HL-60 (cell line): ENCODE measurements around the gene WRAP73.

Experiments
- POLR2AphosphoS5 ChIP-seq: IDR thresholded peaks from 2 replicates; pipeline ENCODE4 v1.6.1; 2012; ENCODE audit warnings: low read depth
- SPI1 ChIP-seq: IDR thresholded peaks from 2 replicates; pipeline ENCODE4 v1.6.1; 2012; ENCODE audit warnings: low read depth, mild to moderate bottlenecking, borderline replicate concordance
- TF ChIP-seq, protein P1 (sequence below): IDR thresholded peaks from one replicate; pipeline ENCODE4 v1.5.1; 2011; ENCODE audit warnings: low read length, control low read depth, inconsistent platforms; ENCODE audit not compliant: insufficient read depth
- TF ChIP-seq, protein P2 (sequence below): IDR thresholded peaks from 2 replicates; pipeline ENCODE4 v1.6.1; 2012; ENCODE audit warnings: low read depth; ENCODE audit not compliant: insufficient replicate concordance

DNA sequence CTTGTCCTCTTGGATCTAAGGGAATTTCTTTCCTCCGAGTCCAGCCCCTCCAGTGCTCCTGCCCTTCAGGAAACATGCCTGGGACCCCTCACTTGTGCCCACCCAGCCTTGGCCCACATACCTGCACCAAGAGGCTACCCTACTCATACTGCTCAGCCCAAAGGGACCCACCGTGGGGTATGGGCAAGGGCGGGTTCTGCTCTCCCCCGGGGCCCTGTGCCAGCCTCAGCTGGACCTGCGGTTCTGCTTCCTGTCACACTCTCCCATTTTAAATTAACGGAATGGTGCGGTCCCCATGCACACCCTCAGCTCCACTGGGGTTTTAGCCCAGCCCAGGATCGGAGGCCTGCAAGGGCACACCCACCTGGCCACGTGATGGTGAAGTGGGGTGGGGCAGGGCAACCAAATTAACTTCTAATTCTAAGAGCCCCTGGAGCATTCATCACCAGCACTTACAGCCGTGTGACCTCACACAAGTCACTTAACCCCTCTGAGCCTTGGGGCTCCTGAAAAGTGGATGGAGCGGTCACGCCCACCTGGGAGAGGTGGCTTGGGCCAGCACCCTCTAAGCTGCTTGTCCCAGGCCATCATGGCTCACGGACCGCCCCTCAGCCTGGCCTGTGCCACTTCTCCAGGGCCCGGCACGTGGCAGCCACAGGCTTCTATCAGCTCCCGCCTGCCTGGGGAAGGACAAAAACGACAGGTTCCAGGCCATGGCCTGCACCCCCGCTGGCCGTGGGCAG, 30.8 kb upstream of the WRAP73 start:
- TF ChIP-seq, protein P1, sequence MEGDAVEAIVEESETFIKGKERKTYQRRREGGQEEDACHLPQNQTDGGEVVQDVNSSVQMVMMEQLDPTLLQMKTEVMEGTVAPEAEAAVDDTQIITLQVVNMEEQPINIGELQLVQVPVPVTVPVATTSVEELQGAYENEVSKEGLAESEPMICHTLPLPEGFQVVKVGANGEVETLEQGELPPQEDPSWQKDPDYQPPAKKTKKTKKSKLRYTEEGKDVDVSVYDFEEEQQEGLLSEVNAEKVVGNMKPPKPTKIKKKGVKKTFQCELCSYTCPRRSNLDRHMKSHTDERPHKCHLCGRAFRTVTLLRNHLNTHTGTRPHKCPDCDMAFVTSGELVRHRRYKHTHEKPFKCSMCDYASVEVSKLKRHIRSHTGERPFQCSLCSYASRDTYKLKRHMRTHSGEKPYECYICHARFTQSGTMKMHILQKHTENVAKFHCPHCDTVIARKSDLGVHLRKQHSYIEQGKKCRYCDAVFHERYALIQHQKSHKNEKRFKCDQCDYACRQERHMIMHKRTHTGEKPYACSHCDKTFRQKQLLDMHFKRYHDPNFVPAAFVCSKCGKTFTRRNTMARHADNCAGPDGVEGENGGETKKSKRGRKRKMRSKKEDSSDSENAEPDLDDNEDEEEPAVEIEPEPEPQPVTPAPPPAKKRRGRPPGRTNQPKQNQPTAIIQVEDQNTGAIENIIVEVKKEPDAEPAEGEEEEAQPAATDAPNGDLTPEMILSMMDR, result no peak
- TF ChIP-seq POLR2AphosphoS5 (no peak), SPI1 (no peak)
- TF ChIP-seq, protein P2, sequence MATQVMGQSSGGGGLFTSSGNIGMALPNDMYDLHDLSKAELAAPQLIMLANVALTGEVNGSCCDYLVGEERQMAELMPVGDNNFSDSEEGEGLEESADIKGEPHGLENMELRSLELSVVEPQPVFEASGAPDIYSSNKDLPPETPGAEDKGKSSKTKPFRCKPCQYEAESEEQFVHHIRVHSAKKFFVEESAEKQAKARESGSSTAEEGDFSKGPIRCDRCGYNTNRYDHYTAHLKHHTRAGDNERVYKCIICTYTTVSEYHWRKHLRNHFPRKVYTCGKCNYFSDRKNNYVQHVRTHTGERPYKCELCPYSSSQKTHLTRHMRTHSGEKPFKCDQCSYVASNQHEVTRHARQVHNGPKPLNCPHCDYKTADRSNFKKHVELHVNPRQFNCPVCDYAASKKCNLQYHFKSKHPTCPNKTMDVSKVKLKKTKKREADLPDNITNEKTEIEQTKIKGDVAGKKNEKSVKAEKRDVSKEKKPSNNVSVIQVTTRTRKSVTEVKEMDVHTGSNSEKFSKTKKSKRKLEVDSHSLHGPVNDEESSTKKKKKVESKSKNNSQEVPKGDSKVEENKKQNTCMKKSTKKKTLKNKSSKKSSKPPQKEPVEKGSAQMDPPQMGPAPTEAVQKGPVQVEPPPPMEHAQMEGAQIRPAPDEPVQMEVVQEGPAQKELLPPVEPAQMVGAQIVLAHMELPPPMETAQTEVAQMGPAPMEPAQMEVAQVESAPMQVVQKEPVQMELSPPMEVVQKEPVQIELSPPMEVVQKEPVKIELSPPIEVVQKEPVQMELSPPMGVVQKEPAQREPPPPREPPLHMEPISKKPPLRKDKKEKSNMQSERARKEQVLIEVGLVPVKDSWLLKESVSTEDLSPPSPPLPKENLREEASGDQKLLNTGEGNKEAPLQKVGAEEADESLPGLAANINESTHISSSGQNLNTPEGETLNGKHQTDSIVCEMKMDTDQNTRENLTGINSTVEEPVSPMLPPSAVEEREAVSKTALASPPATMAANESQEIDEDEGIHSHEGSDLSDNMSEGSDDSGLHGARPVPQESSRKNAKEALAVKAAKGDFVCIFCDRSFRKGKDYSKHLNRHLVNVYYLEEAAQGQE, result no peak
